Measurements from ENCODE around the gene CPLX4.

Gene CPLX4

DNA sequence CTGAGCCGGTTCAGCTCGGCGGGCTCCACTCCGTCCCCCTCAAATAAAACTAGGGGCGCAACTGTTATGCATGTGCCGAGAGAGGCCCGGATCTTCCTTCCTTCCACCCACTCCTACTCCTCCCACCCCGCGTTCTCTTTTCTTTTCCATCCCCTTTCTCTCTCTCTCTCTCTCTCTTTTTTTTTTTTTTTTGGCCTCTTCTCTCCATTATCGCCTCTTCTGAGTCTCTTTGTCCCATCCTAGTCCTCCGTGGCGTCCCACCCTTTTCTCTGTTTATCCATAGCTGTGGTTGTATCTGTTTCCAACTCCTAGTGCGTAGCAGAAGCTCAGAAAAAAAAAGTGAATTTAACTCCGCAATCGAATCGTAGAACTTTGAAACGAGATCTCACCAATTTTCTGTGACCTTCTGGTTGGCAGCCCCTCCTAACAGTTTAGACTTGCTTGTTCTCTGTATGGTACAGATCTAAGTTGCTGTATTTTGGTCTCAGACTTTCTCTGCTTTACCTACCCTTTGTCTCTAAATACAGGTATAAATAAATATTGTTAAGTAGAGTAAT lies 48.8 kb downstream of the CPLX4 start:
- Histone ChIP-seq H3K79me2 (no peaks in the 10 kb centered on the region), H3K4me3 (ENCODE audit: low read depth, low read length) (no peak overlapping the region), H3K4me1 (no peaks in the 10 kb centered on the region)

GRCh38 chr18:59268721-59269562 lies 49.5 kb downstream of the CPLX4 start:
- H3K9ac ChIP-seq, result no peak overlapping the region
- H3K36me3 ChIP-seq (ENCODE audit: control insufficient read depth, insufficient read depth, low read length), result no peaks in the 10 kb centered on the region
- H2AFZ ChIP-seq, result no peak overlapping the region
- peaks cover 23% of the 10 kb centered on the region for H3K27me3 ChIP-seq (ENCODE audit: control insufficient read depth, insufficient read depth, low read length)
- H3K4me1 ChIP-seq, result no peaks in the 10 kb centered on the region
- no peaks in the 10 kb centered on the region for H3K79me2 ChIP-seq
- H3K9me3 ChIP-seq (ENCODE audit: control insufficient read depth, low read length), result no peaks in the 10 kb centered on the region
- no peak overlapping the region for H3K4me2 ChIP-seq (ENCODE audit: low read length)
- TF ChIP-seq CTCF (IDR thresholded peaks at IDR 0.05), result no peak
- H3K27ac ChIP-seq, result no peak overlapping the region
- no peak overlapping the region for H3K4me3 ChIP-seq (ENCODE audit: low read depth, low read length)

More for the DNA sequence above, 48.8 kb downstream of the CPLX4 start:
- no peak overlapping the region for H2AFZ ChIP-seq
- H3K36me3 ChIP-seq (ENCODE audit: control insufficient read depth, insufficient read depth, low read length), result no peaks in the 10 kb centered on the region
- no peaks in the 10 kb centered on the region for H3K9me3 ChIP-seq (ENCODE audit: control insufficient read depth, low read length)
- peaks cover 23% of the 10 kb centered on the region for H3K27me3 ChIP-seq (ENCODE audit: control insufficient read depth, insufficient read depth, low read length)
- no peak overlapping the region for H3K4me2 ChIP-seq (ENCODE audit: low read length)
- TF ChIP-seq CTCF (IDR thresholded peaks at IDR 0.05), result no peak
- no peak overlapping the region for H3K9ac ChIP-seq
- H3K27ac ChIP-seq, result no peak overlapping the region

- H3K4me3 ChIP-seq (ENCODE audit: low read depth, low read length), result peak overlapping the region; percentile 11
- no peaks in the 10 kb centered on the region for H3K4me1 ChIP-seq
- no peak for TF ChIP-seq CTCF (IDR thresholded peaks at IDR 0.05)
- no peak overlapping the region for H2AFZ ChIP-seq
- H3K4me2 ChIP-seq (ENCODE audit: low read length), result peak overlapping the region; percentile 25
- H3K79me2 ChIP-seq, result no peaks in the 10 kb centered on the region
- no peak overlapping the region for H3K27ac ChIP-seq
- H3K9me3 ChIP-seq (ENCODE audit: control insufficient read depth, low read length), result no peaks in the 10 kb centered on the region
- H3K27me3 ChIP-seq (ENCODE audit: control insufficient read depth, insufficient read depth, low read length), result peaks cover 20% of the 10 kb centered on the region
- no peak overlapping the region for H3K9ac ChIP-seq
- H3K36me3 ChIP-seq (ENCODE audit: control insufficient read depth, insufficient read depth, low read length), result no peaks in the 10 kb centered on the region
Measured at GRCh38 chr18:59268127-59268720, 50.2 kb downstream of the CPLX4 start.

- Histone ChIP-seq H3K4me2 (ENCODE audit: low read length) (peak overlapping the region; percentile 25), H2AFZ (no peak overlapping the region), H3K79me2 (no peaks in the 10 kb centered on the region), H3K9me3 (ENCODE audit: control insufficient read depth, low read length) (no peaks in the 10 kb centered on the region), H3K27me3 (ENCODE audit: control insufficient read depth, insufficient read depth, low read length) (peaks cover 20% of the 10 kb centered on the region), H3K4me3 (ENCODE audit: low read depth, low read length) (peak overlapping the region; percentile 11), H3K4me1 (no peaks in the 10 kb centered on the region), H3K36me3 (ENCODE audit: control insufficient read depth, insufficient read depth, low read length) (no peaks in the 10 kb centered on the region), H3K27ac (no peak overlapping the region), H3K9ac (no peak overlapping the region)
- TF ChIP-seq CTCF (IDR thresholded peaks at IDR 0.05), result no peak
Measured at GRCh38 chr18:59267503-59268126, 50.8 kb downstream of the CPLX4 start.

Data from parathyroid adenoma (tissue), 2 donors.